Activated CD4-positive, alpha-beta T cell treated with anti-CD3 and anti-CD28 coated beads for 24 hours (primary cell): ENCODE measurements around the gene KCTD3.

Source experiments
- DNase-seq, 2 donors: peaks; one replicate each; pipeline ENCODE4 v3.0.0-alpha.2; 2020; ENCODE audit warnings: low read depth in 2 of 2

Gene KCTD3

GRCh38 chr1:215605011-215605621, 38.0 kb downstream of the KCTD3 start:
- DNase-seq = no peak

- DNase-seq = no peak
These were observed 38.9 kb downstream of the KCTD3 start for GRCh38 chr1:215606036-215606435.

- DNase-seq = no peak
These were observed 39.6 kb downstream of the KCTD3 start for GRCh38 chr1:215606564-215607168.

- no peak for DNase-seq
These were observed 40.3 kb downstream of the KCTD3 start for GRCh38 chr1:215607412-215607811.

GRCh38 chr1:215608646-215609045, 41.5 kb downstream of the KCTD3 start:
- DNase-seq = no peak

- DNase-seq = no peak
These were observed 45.3 kb downstream of the KCTD3 start for GRCh38 chr1:215612391-215612790.

- no peak for DNase-seq
These were observed 50.9 kb downstream of the KCTD3 start for GRCh38 chr1:215617979-215618378.

- DNase-seq = no peak
These were observed 56.1 kb downstream of the KCTD3 start for GRCh38 chr1:215623162-215623561.

- no peak for DNase-seq
These were observed 58.8 kb downstream of the KCTD3 start for GRCh38 chr1:215625949-215626348.

GRCh38 chr1:215631040-215631439, 63.9 kb downstream of the KCTD3 start:
- DNase-seq = no peak

- no peak for DNase-seq
These were observed 64.4 kb downstream of the KCTD3 start for GRCh38 chr1:215631489-215631888.

GRCh38 chr1:215635827-215636226, 68.7 kb downstream of the KCTD3 start:
- DNase-seq = no peak

- DNase-seq = no peak
These were observed 69.3 kb downstream of the KCTD3 start for GRCh38 chr1:215636258-215636965.

- no peak for DNase-seq
These were observed 70.0 kb downstream of the KCTD3 start for GRCh38 chr1:215637041-215637573.

GRCh38 chr1:215640429-215641148, 73.5 kb downstream of the KCTD3 start:
- no peak for DNase-seq

GRCh38 chr1:215643592-215644321, 76.7 kb downstream of the KCTD3 start:
- no peak for DNase-seq

GRCh38 chr1:215645182-215645581, 78.1 kb downstream of the KCTD3 start:
- DNase-seq = no peak

- DNase-seq = no peak
These were observed 78.8 kb downstream of the KCTD3 start for GRCh38 chr1:215645861-215646260.

GRCh38 chr1:215647738-215648137, 80.6 kb downstream of the KCTD3 start:
- no peak for DNase-seq

GRCh38 chr1:215648957-215649356, 81.9 kb downstream of the KCTD3 start:
- no peak for DNase-seq

- DNase-seq = no peak
These were observed 83.5 kb downstream of the KCTD3 start for GRCh38 chr1:215650446-215651149.
